Measurements from ENCODE around the gene ANTXR1.

- TF ChIP-seq NRF1 (IDR thresholded peaks at IDR 0.05; ENCODE audit: low read depth, low read length) (no peak), CTCF (IDR thresholded peaks at IDR 0.05) (no peak), EZH2phosphoT487 (IDR thresholded peaks at IDR 0.05; ENCODE audit: borderline replicate concordance, low read depth) (no peak), TAF1 (IDR thresholded peaks at IDR 0.05; ENCODE audit: borderline replicate concordance, low read depth, low read length) (no peak), YY1 (IDR thresholded peaks at IDR 0.05; ENCODE audit: low read depth) (no peak), SIN3A (IDR thresholded peaks at IDR 0.05; ENCODE audit: borderline replicate concordance, low read depth, low read length) (no peak), CHD2 (IDR thresholded peaks at IDR 0.05; ENCODE audit: low read length, partially characterized antibody) (no peak)
These were observed 200.8 kb downstream of the ANTXR1 start for GRCh38 chr2:69213782-69214181.

Data from SK-N-SH (cell line).